Left cardiac atrium (tissue), 4 donors: ENCODE measurements around the gene LRGUK. TPM values are rescaled to one million over a fixed set of nuclear protein-coding genes. Genes with fewer than 3 reads are reported as not detected.

Experiments used
- ATAC-seq, 2 donors: fragments of 200-7000 bp; cut with Tn5 transposase; one replicate each; pipeline ENCODE4 v1.9.1; 2020; ENCODE audit warnings: mild to moderate bottlenecking in 2 of 2, moderate library complexity in 2 of 2
- DNase-seq: peaks from one replicate; pipeline ENCODE4 v3.0.0-alpha.2; 2020
- intact Hi-C, 2 donors: fragments of 100-400 bp; cut with DNase I; formaldehyde crosslinking; loops; one replicate each; pipeline versions ENCODE4 v1.14.1 to v1.15.1; 2022 to 2023
- total RNA-seq, 2 donors: library from RNA; stranded (reverse); fragmentation: NEBNext Ultra II Directional; extraction: Animal tissue kit (Norgen Biotek cat#: 25700); gene quantifications; one replicate each; pipeline ENCODE4 v1.2.1, GENCODE V29; 2021
- donor health status: DM: no; HTN: yes; CAD: no.
- donor health status: DM: no; HTN: yes; CAD: no; lungs with severe emphysema.
- donor health status: DM: yes; HTN: yes; CAD: no.
- donor health status: Dilated cardiomyopathy.

Gene LRGUK
- total RNA-seq, 2 donors from 2014 or later: 0.12 to 0.24 TPM

- DNase-seq (no peak), ATAC-seq (no peak)
- intact Hi-C loops: no loop called here
These were observed 52.2 kb downstream of the LRGUK start for GRCh38 chr7:134179036-134180011.

- intact Hi-C loops: no loop called here
- no peak for ATAC-seq
- DNase-seq: no peak
These were observed 53.2 kb downstream of the LRGUK start for GRCh38 chr7:134180376-134180775.

GRCh38 chr7:134182078-134182477 lies 54.9 kb downstream of the LRGUK start:
- DNase-seq (no peak), ATAC-seq (no peak)
- intact Hi-C loops: no loop called here

GRCh38 chr7:134184767-134185166 lies 57.6 kb downstream of the LRGUK start:
- intact Hi-C loops: no loop called here
- ATAC-seq (no peak), DNase-seq (no peak)

GRCh38 chr7:134186027-134186426 lies 58.9 kb downstream of the LRGUK start:
- intact Hi-C loops: no loop called here
- DNase-seq (no peak), ATAC-seq (no peak)

GRCh38 chr7:134186801-134187200 lies 59.7 kb downstream of the LRGUK start:
- ATAC-seq: no peak
- no peak for DNase-seq
- intact Hi-C loops: no loop called here

GRCh38 chr7:134187893-134188292 lies 60.8 kb downstream of the LRGUK start:
- DNase-seq (no peak), ATAC-seq (no peak)
- intact Hi-C loops: no loop called here

GRCh38 chr7:134188311-134188710 lies 61.2 kb downstream of the LRGUK start:
- ATAC-seq (no peak), DNase-seq (no peak)
- intact Hi-C loops: no loop called here

GRCh38 chr7:134189559-134189958 lies 62.4 kb downstream of the LRGUK start:
- intact Hi-C loops: no loop called here
- ATAC-seq (no peak), DNase-seq (no peak)

GRCh38 chr7:134191876-134192275 lies 64.7 kb downstream of the LRGUK start:
- DNase-seq (no peak), ATAC-seq (no peak)
- intact Hi-C loops: no loop called here

GRCh38 chr7:134193240-134193639 lies 66.1 kb downstream of the LRGUK start:
- DNase-seq (no peak), ATAC-seq (no peak)
- intact Hi-C loops: no loop called here

GRCh38 chr7:134195252-134195651 lies 68.1 kb downstream of the LRGUK start:
- intact Hi-C loops: no loop called here
- no peak for DNase-seq
- no peak for ATAC-seq

- ATAC-seq: no peak
- DNase-seq: no peak
- intact Hi-C loops: no loop called here
These were observed 69.3 kb downstream of the LRGUK start for GRCh38 chr7:134196439-134196838.

- intact Hi-C loops: no loop called here
These were observed 70.2 kb downstream of the LRGUK start for GRCh38 chr7:134197345-134197744.

GRCh38 chr7:134200970-134201369 lies 73.8 kb downstream of the LRGUK start:
- ATAC-seq (no peak), DNase-seq (no peak)
- intact Hi-C loops: no loop called here

More at GRCh38 chr7:134197345-134197744, 70.2 kb downstream of the LRGUK start:
- ATAC-seq: no peak
- DNase-seq: no peak

- intact Hi-C loops: no loop called here
- ATAC-seq (no peak), DNase-seq (no peak)
These were observed 74.6 kb downstream of the LRGUK start for GRCh38 chr7:134201569-134202261.

- intact Hi-C loops: no loop called here
- ATAC-seq (no peak), DNase-seq (no peak)
These were observed 76.2 kb downstream of the LRGUK start for GRCh38 chr7:134203186-134203889.

- DNase-seq: no peak
- intact Hi-C loops: no loop called here
- ATAC-seq: no peak
These were observed 82.3 kb downstream of the LRGUK start for GRCh38 chr7:134209322-134210015.

GRCh38 chr7:134210227-134210626 lies 83.1 kb downstream of the LRGUK start:
- DNase-seq (no peak), ATAC-seq (no peak)
- intact Hi-C loops: no loop called here
